ENCODE measurements around the gene UNC45A.
A peak's percentile ranks its signal among the peaks of the same experiment; 100 is the strongest.
"Not testable (repeated sequence)": the region's sequence is repeated elsewhere in the genome, so short reads cannot be mapped to it uniquely, and the experiment has no call there.

Gene UNC45A

DNA sequence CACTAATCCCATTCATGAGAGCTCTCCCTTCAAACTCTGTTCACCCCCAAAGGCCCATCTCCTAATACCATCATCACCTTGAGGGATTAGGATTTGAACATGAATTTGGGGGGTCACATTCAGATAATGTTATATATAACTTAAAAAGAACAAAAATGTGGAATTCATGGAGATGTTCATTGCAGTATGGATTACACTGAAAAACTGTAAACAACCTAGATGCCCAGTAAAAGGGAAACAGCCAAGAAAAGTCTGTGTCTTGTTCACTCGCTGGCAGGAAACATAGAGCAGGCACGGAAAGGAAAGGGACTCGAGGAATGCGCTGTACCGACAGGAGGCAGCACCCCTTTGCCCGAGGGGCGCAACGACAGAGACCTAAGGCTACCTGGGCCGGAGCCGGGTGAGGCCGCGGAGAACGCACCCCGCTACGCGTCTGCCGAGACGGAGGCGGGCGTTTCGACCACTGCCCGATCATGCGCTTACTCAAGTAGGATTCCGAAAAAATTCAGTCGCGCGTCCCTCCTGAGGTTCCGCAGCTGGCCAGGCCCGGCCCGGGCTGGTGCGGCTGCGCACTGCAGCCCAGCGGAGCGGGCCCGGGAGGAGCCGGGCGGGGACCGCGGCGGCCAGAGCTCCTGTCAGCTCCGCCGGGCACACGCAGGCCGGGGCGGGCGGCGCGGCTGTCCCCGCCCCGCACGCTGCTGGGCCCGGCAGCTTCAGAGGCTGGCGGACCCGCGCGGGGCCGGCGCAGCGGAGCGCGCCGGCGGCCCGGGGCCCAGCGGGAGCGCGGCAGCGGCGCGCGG is 32.8 kb upstream of the UNC45A start:
- in situ Hi-C loops (cut with MboI; ENCODE audit: low pct_unique_long_range_greater_than_20kb, low sequenced_read_pairs) = no loop called here
- peak; percentile 83 for DNase-seq

DNA sequence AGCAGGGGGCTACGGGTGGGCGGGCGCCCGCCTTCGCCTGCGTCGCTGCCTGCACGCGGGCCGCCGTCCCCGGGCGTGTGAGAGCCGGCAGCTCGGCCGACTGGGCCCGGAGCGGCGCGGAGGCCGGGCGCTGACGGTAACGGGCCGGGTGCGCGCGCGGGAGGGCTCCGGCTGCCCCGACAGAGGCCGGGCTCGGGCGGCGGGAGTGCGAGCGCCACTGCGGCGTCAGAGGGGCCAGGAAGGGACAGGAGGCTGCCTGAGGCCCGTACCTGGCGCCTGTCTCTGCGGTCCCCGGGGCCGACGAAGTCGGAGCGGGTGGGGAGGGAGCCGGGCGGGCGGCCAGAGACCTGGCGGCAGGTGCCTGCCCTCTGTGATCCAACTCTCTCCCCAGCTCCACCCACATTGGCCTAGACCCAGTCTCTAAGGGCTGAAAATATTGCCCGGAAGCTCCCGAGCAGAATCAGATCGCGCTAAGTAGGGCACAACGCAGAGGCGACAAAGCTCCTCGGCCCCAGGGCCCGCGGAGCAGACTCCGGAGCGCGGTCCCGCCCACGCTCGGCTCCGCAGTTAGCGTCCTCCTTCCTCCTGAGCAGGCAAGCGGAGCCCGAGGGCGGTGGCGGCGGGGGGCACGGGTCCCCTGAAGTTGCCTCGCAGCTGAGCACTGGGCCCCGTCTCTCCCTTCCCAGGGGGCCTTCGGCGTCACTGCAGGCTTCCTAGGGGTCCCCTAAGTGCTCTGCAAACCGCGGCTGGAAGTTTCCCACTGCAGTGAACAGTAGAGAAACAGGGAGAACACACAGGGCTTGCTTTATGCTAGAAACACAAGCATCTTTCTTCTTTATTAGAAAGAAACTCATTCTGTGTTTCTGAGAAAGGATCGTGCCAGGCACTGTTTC is 32.0 kb upstream of the UNC45A start, which contains the start of gene MAN2A2:
TSS of gene MAN2A2 (plus strand) at position 463 of the 893 bp plus-strand sequence. CDS start 906 bp downstream, outside the sequence.
- in situ Hi-C loops (cut with MboI; ENCODE audit: low pct_unique_long_range_greater_than_20kb, low sequenced_read_pairs) = no loop called here
- DNase-seq = peak; percentile 76

DNA sequence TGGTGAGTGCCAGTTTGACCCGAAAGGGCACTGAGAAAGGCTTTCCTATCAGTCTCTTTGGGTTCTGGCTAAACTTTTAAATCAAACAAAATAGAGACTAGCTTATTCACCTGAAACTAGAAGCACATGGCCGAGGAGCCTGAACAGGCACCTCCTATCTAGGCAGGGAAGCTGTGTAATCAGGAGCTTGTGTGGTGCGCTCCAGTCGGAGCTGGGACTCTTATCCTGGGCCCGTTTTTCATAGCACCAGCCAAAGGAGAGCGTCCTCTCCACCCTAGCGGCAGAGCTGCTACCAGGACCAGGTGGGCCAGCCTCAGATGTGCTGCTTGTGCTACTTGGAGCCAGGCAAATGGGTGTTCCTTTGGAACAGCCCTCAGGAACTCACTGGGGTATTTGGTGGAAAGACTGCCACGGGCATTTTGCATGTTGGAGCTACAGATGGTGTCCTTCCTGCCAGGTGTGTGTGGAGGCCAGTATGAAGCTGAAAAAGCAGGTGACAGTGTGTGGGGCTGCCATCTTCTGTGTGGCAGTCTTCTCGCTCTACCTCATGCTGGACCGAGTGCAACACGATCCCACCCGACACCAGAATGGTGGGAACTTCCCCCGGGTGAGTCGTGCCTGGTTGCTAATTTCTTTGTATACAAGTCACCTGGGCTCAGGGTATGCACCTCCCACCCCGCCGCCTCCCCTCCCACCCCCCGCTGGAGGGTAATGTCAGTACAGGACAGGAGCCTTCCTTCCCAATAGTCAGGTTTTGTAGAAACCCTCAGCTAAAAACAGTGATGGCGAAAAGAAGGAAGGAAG is 31.1 kb upstream of the UNC45A start:
- no peak for DNase-seq
- in situ Hi-C loops (cut with MboI; ENCODE audit: low pct_unique_long_range_greater_than_20kb, low sequenced_read_pairs) = no loop called here

DNA sequence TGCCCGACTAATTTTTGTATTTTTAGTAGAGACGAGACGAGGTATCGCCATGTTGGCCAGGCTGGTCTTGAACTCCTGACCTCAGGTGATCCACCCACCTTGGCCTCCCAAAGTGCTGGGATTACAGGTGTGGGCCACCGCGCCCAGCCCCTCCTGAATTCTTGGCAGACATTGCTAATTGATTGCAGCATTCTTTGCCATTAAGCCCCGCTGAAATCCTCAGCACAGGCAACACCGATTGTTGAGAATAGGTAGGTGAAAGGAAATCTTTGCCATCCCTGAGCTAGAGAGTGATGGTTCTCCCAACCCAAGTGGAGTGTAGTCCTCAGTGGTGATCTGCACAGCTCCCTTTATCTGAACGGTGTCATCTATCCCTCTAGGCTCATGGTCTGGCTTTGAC is 30.3 kb upstream of the UNC45A start:
- in situ Hi-C loops (cut with MboI; ENCODE audit: low pct_unique_long_range_greater_than_20kb, low sequenced_read_pairs) = no loop called here
- DNase-seq = no peak

DNA sequence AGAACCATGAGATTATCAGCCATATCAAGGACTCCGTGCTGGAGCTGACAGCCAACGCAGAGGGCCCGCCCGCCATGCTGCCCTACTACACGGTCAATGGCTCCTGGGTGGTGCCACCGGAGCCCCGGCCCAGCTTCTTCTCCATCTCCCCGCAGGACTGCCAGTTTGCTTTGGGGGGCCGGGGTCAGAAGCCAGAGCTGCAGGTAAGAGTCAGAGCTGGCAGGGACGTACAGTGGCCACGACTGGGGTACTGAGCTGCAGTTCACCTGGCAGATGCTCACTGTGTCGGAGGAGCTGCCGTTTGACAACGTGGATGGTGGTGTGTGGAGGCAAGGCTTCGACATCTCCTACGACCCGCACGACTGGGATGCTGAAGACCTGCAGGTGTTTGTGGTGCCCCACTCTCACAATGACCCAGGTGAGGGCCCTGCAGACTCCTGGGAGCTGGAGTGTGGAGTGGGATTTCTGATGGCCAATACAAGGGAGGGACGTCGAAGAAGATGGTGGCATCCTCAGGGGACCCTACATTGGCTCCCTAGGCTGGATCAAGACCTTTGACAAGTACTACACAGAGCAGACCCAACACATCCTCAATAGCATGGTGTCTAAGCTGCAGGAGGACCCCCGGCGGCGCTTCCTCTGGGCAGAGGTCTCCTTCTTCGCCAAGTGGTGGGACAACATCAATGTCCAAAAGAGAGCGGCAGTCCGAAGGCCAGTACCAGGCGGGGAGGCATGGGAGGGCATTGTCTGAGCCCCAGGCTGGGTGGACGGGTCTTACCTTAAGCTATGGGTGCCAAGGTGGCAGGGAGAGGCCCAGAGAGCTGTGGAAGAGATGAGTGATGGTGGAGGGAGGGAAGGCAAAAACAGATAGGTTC is 29.5 kb upstream of the UNC45A start:
- no peak for DNase-seq
- in situ Hi-C loops (cut with MboI; ENCODE audit: low pct_unique_long_range_greater_than_20kb, low sequenced_read_pairs) = no loop called here

DNA sequence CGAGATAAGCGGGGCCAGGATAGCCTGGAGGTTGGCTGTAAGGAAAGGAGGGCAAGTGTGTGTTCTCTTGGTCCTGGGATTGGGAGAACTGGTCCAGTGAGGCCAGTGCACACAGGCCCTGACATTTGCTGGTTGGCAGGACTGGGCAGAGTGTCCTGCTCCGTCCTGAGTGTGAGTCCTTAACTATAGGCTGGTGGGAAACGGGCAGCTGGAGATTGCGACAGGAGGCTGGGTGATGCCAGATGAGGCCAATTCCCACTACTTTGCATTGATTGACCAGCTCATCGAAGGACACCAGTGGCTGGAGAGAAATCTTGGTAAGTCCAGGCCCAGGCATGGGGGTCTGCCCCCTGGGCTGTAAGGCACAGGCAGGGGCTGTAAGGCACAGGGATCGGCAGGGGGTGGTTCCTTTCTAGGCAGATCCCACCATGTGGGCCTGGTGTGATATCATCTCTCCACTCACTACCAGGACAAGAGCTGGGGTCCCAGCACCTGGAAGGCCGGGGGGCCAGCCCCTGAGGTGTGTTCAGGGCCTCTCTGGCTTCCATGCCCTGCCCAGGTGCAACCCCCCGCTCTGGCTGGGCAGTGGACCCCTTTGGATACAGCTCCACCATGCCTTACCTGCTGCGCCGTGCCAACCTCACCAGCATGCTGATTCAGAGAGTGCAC is 28.8 kb upstream of the UNC45A start:
- DNase-seq = no peak
- in situ Hi-C loops (cut with MboI; ENCODE audit: low pct_unique_long_range_greater_than_20kb, low sequenced_read_pairs) = no loop called here

DNA sequence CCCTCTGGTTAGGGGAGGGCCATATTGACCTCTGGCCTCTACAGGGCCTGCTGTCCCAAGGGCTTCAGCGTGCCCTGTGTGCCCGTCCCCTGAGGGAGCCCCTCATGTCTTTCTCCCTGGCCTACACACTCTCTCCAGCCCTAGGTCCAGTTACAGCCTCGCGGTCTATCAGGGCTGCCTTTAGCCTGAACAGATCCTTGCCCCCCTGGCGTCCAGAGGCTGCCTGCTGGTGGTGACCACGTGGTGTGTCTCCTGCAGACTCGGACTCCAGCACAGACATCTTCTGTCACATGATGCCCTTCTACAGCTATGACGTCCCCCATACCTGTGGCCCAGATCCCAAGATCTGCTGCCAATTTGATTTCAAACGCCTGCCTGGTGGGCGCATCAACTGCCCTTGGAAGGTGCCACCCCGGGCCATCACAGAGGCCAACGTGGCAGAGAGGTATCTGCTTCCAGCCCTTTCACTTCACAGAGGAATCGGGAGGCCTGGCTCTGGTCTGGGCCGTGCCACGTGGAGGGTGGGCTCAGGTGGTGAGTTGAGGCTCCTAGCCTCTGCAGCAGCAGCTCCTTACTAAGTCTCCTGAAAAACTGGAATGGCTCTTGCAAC is 27.9 kb upstream of the UNC45A start:
- DNase-seq = no peak
- in situ Hi-C loops (cut with MboI; ENCODE audit: low pct_unique_long_range_greater_than_20kb, low sequenced_read_pairs) = no loop called here

DNA sequence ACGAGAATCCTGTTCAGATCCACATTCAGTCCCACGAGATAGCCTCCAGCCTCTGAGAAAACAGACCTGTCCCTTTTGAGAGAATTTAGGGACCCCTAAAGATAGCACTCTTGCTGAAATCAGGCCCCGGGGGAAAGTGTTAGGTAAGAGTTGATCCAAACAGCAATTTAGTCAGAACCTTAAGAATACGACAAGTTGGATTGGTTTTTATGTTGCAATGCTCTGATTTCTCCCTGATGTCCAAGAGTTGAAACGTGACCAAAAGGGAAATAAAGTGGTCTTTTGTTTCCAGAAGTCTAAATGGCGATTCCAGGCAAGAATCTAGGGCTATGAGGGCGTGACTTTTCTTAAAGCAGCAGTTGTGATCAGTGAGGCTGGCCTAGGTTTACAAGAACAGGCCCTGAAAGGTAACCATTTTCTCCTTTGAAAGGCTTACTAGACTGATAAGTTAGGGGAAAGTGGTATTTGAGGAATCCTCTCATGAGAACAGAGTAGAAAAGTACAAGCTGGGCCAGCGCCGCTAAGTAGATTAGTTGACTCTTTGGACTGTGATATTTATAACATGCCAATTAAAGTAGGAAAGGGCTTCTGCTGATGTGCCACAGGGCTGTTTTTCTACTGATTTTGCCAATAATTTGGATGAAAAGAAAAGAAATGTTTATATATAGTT is 27.1 kb upstream of the UNC45A start:
- in situ Hi-C loops (cut with MboI; ENCODE audit: low pct_unique_long_range_greater_than_20kb, low sequenced_read_pairs) = no loop called here
- no peak for DNase-seq

DNA sequence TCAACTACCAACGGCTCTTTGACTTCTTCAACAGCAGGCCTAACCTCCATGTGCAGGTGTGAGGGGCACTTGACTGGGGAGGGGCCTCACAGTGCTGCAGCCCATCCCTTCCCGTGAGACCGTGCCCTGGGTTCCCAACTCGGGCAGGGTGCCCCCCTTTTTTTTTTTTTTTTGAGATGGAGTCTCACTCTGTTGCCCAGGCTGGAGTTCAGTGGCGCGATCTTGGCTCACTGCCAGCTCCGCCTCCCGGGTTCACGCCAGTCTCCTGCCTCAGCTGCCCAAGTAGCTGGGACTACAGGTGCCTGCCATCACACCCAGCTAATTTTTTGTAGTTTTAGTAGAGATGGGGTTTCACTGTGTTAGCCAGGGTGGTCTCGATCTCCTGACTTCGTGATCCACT is 25.6 kb upstream of the UNC45A start:
- in situ Hi-C loops (cut with MboI; ENCODE audit: low pct_unique_long_range_greater_than_20kb, low sequenced_read_pairs); DNase-seq: not testable (repeated sequence)

DNA sequence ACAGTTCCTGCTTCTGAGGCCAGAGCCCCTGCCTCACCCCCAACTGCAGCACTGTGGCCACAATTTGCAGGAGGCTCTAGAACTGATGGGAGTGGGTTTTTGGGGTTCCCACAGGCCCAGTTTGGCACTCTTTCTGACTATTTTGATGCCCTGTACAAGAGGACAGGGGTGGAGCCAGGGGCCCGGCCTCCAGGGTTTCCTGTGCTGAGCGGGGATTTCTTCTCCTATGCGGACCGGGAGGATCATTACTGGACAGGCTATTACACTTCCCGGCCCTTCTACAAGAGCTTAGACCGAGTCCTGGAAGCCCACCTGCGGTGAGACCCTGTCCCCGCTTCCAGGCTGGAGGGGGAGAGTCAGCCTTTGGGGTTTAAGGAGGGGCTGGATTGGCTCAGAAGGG is 25.1 kb upstream of the UNC45A start:
- in situ Hi-C loops (cut with MboI; ENCODE audit: low pct_unique_long_range_greater_than_20kb, low sequenced_read_pairs) = no loop called here
- no peak for DNase-seq

DNA sequence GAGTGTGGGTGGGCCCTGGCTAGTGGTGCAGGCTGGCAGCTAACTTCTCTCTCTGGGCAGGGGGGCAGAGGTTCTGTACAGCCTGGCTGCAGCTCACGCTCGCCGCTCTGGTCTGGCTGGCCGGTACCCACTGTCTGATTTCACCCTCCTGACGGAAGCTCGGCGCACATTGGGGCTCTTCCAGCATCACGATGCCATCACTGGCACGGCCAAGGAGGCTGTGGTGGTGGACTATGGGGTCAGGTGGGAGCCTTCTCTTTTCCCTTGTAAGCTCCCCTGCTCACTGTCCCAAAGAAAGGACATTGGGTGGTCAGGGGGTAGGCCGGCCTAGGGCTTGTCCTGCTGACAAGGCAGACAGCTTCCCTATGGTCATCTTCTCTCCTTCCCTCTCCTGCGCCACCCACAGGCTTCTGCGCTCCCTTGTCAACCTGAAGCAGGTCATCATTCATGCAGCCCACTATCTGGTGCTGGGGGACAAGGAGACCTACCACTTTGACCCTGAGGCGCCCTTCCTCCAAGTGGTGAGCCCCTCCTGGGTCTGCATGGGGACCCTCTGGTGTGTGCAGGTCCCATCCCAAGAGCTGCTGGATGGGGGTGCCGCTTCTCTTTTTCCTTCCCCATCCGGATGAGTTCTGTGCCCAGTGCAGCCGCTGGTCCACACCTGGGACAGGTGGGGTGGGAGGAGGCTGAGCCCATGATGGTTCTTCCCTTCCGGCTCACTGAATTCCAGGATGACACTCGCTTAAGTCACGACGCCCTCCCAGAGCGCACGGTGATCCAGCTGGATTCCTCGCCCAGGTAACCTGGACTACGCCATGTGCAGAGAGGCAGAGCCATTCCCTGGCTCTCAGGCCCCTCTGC is 24.4 kb upstream of the UNC45A start:
- in situ Hi-C loops (cut with MboI; ENCODE audit: low pct_unique_long_range_greater_than_20kb, low sequenced_read_pairs) = no loop called here
- no peak for DNase-seq

DNA sequence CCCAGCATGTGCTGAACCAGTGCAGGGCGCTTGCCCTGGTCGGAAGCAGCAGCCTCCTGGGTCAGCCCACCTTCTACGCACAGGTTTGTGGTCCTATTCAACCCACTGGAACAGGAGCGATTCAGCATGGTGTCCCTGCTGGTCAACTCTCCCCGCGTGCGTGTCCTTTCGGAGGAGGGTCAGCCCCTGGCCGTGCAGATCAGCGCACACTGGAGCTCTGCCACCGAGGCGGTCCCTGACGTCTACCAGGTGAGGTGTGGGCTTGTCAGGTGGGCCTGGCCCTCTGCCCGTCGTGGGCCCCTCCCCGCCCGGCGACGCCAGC is 23.8 kb upstream of the UNC45A start:
- in situ Hi-C loops (cut with MboI; ENCODE audit: low pct_unique_long_range_greater_than_20kb, low sequenced_read_pairs) = no loop called here
- DNase-seq = no peak

DNA sequence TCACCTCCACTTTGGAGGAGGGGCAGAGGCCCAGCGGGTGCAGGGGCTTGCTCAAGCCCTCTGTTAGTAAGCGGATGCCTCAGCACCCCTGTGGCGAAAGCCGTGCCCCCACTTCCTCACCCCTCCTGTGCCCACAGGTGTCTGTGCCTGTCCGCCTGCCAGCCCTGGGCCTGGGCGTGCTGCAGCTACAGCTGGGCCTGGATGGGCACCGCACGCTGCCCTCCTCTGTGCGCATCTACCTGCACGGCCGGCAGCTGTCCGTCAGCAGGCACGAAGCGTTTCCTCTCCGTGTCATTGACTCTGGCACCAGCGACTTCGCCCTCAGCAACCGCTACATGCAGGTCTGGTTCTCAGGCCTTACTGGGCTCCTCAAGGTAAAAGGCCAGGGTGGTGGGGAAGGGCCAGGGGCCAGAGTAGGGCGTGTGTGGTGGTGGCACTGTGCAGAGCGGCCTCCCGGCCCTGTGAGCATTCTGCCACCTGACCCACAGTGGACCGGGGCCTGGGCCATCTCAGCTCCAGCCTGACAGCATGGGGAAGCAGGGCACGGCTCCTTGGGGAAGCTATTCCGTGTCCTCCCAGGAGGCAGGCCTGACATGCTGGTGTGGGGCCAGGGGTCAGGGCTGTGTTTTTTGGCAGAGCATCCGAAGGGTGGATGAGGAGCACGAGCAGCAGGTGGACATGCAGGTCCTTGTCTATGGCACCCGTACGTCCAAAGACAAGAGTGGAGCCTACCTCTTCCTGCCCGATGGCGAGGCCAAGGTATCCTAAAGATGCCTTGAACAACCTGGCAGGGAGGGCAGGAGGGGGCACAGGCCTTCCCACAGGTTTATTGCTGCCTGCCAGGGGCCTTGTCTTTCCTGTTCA is 22.9 kb upstream of the UNC45A start:
- in situ Hi-C loops (cut with MboI; ENCODE audit: low pct_unique_long_range_greater_than_20kb, low sequenced_read_pairs) = no loop called here
- DNase-seq = no peak

DNA sequence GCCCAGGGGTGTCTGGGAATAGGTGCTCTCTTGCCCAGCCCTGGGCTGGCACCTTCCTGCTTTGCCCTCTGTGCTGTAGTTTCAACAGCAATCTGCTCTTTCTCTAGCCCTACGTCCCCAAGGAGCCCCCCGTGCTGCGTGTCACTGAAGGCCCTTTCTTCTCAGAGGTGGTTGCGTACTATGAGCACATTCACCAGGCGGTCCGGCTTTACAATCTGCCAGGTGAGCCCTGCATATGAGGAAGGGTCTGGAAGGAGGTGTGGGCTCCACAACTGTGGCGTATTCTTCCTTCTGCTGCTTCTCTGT is 22.4 kb upstream of the UNC45A start:
- in situ Hi-C loops (cut with MboI; ENCODE audit: low pct_unique_long_range_greater_than_20kb, low sequenced_read_pairs) = no loop called here
- DNase-seq = no peak

DNA sequence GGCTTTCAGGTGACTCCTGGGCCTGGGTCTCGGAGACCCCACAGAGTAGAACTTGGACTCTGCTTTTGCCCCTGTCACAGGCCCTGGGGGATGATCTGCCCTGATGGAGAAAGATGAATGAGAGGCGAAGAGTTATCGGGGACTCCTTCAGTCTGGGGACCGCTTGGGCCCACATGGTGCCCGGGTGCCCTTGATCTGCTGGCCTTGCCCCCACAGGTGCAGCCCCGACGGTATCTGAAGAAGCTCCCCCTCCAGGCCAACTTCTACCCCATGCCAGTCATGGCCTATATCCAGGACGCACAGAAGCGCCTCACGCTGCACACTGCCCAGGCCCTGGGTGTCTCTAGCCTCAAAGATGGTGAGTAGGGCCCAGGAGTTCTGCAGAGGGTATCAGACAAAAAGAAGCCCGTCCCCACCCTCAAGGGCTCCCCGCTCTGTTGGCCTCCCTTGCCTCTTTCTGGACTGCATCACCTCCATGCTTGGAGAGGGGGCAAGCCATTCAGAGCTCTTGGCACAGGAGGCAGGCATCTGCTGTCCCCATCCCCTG is 21.6 kb upstream of the UNC45A start:
- in situ Hi-C loops (cut with MboI; ENCODE audit: low pct_unique_long_range_greater_than_20kb, low sequenced_read_pairs) = no loop called here
- no peak for DNase-seq

Data from KBM-7 (cell line).